Stimulated activated naive CD4-positive, alpha-beta T cell (primary cell): ENCODE data around the gene ACOT7.
"Not testable (repeated sequence)": the region's sequence is repeated elsewhere in the genome, so short reads cannot be mapped to it uniquely, and the experiment has no call there.

Experiments
- DNase-seq, 6 experiments: peaks; one replicate each; lab custom pipeline; 2025; lab: John Stamatoyannopoulos, UW

ACOT7 gene

GRCh38 chr1:6310116-6310848 lies 83.3 kb downstream of the ACOT7 start:
- DNase-seq, result no peak

- no peak for DNase-seq
Observed at GRCh38 chr1:6309564-6309963, 84.0 kb downstream of the ACOT7 start.

- no peak for DNase-seq
Observed at GRCh38 chr1:6308449-6308848, 85.1 kb downstream of the ACOT7 start.

GRCh38 chr1:6307682-6308081 lies 85.9 kb downstream of the ACOT7 start:
- not testable (repeated sequence) for DNase-seq

- no peak for DNase-seq
Observed at GRCh38 chr1:6307099-6307498, 86.5 kb downstream of the ACOT7 start.

- DNase-seq, result no peak
Observed at GRCh38 chr1:6303397-6304012, 90.1 kb downstream of the ACOT7 start.

- DNase-seq, result no peak
Observed at GRCh38 chr1:6302568-6302967, 91.0 kb downstream of the ACOT7 start.

GRCh38 chr1:6301526-6301925 lies 92.0 kb downstream of the ACOT7 start:
- DNase-seq, result no peak

- no peak for DNase-seq
Observed at GRCh38 chr1:6300342-6301048, 93.1 kb downstream of the ACOT7 start.

- DNase-seq, result no peak
Observed at GRCh38 chr1:6299557-6300165, 93.9 kb downstream of the ACOT7 start.

GRCh38 chr1:6298940-6299465 lies 94.6 kb downstream of the ACOT7 start:
- DNase-seq, result no peak

- no peak for DNase-seq
Observed at GRCh38 chr1:6298530-6298929, 95.0 kb downstream of the ACOT7 start.

GRCh38 chr1:6295910-6296309 lies 97.7 kb downstream of the ACOT7 start:
- no peak for DNase-seq

- DNase-seq, result no peak
Observed at GRCh38 chr1:6294890-6295556, 98.5 kb downstream of the ACOT7 start.

- no peak for DNase-seq
Observed at GRCh38 chr1:6294080-6294889, 99.3 kb downstream of the ACOT7 start.

- no peak for DNase-seq
Observed at GRCh38 chr1:6292102-6292501, 101.5 kb downstream of the ACOT7 start.

- no peak for DNase-seq
Observed at GRCh38 chr1:6288665-6289064, 104.9 kb downstream of the ACOT7 start.

- no peak for DNase-seq
Observed at GRCh38 chr1:6288026-6288425, 105.5 kb downstream of the ACOT7 start.

- DNase-seq, result no peak
Observed at GRCh38 chr1:6287431-6287886, 106.1 kb downstream of the ACOT7 start.

GRCh38 chr1:6287029-6287428 lies 106.5 kb downstream of the ACOT7 start:
- DNase-seq, result no peak

GRCh38 chr1:6286266-6286665 lies 107.3 kb downstream of the ACOT7 start:
- DNase-seq, result no peak
